ENCODE results near the gene NOXA1. TPM values are rescaled to one million over a fixed set of nuclear protein-coding genes. Genes with fewer than 3 reads are reported as not detected.

Gene NOXA1
- total RNA-seq, 1 donor from 2014 or later, result 16.3 TPM

- no peak for DNase-seq (ENCODE audit: low spot score, unreplicated experiment)
These were observed 7.1 kb upstream of the NOXA1 start for GRCh38 chr9:137416006-137416562.

GRCh38 chr9:137416563-137417151 lies 6.5 kb upstream of the NOXA1 start:
- TF ChIP-seq CTCF (IDR thresholded peaks at IDR 0.05; ENCODE audit: unreplicated experiment), result no peak
- Mint-ChIP-seq H3K4me1 (ENCODE audit: low read depth) (peaks cover 2% of the 10 kb centered on the region), H3K27ac (no peak overlapping the region), H3K9me3 (ENCODE audit: low read depth) (no peaks in the 10 kb centered on the region), H3K4me3 (ENCODE audit: low read depth) (no peak overlapping the region), H3K27me3 (no peaks in the 10 kb centered on the region), H3K36me3 (ENCODE audit: insufficient read depth) (peaks cover 6% of the 10 kb centered on the region)
- DNase-seq (ENCODE audit: low spot score, unreplicated experiment), result no peak

More at GRCh38 chr9:137416006-137416562, 7.1 kb upstream of the NOXA1 start:
- no peaks in the 10 kb centered on the region for H3K9me3 Mint-ChIP-seq (ENCODE audit: low read depth)
- no peaks in the 10 kb centered on the region for H3K4me1 Mint-ChIP-seq (ENCODE audit: low read depth)
- peaks cover 6% of the 10 kb centered on the region for H3K36me3 Mint-ChIP-seq (ENCODE audit: insufficient read depth)
- no peak overlapping the region for H3K27ac Mint-ChIP-seq
- H3K27me3 Mint-ChIP-seq, result no peaks in the 10 kb centered on the region
- no peak overlapping the region for H3K4me3 Mint-ChIP-seq (ENCODE audit: low read depth)
- TF ChIP-seq CTCF (IDR thresholded peaks at IDR 0.05; ENCODE audit: unreplicated experiment), result no peak

- Mint-ChIP-seq H3K4me1 (ENCODE audit: low read depth) (peaks cover 9% of the 10 kb centered on the region), H3K4me3 (ENCODE audit: low read depth) (no peak overlapping the region), H3K27ac (no peak overlapping the region), H3K9me3 (ENCODE audit: low read depth) (no peaks in the 10 kb centered on the region), H3K36me3 (ENCODE audit: insufficient read depth) (peaks cover 6% of the 10 kb centered on the region), H3K27me3 (no peaks in the 10 kb centered on the region)
- DNase-seq (ENCODE audit: low spot score, unreplicated experiment), result no peak
- no peak for TF ChIP-seq CTCF (IDR thresholded peaks at IDR 0.05; ENCODE audit: unreplicated experiment)
These were observed 5.8 kb upstream of the NOXA1 start for GRCh38 chr9:137417161-137418021.

GRCh38 chr9:137421838-137422603 lies 1.2 kb upstream of the NOXA1 start:
- peaks cover 10% of the 10 kb centered on the region for H3K4me1 Mint-ChIP-seq (ENCODE audit: low read depth)
- no peak for TF ChIP-seq CTCF (IDR thresholded peaks at IDR 0.05; ENCODE audit: unreplicated experiment)
- no peaks in the 10 kb centered on the region for H3K36me3 Mint-ChIP-seq (ENCODE audit: insufficient read depth)
- peak overlapping the region; percentile 88 for H3K4me3 Mint-ChIP-seq (ENCODE audit: low read depth)
- peak overlapping the region; percentile 94 for H3K27ac Mint-ChIP-seq
- H3K9me3 Mint-ChIP-seq (ENCODE audit: low read depth), result no peaks in the 10 kb centered on the region
- no peak for DNase-seq (ENCODE audit: low spot score, unreplicated experiment)
- H3K27me3 Mint-ChIP-seq, result no peaks in the 10 kb centered on the region

Measured in progenitor cell of endocrine pancreas (in vitro differentiated cells).